Right atrium auricular region (tissue), 2 donors: ENCODE data around the gene DTX1. TPM values are rescaled to one million over a fixed set of nuclear protein-coding genes. Genes with fewer than 3 reads are reported as not detected.
"Not testable (repeated sequence)": the region's sequence is repeated elsewhere in the genome, so short reads cannot be mapped to it uniquely, and the experiment has no call there.

Experiments used
- DNase-seq: peaks from one replicate; pipeline ENCODE4 v3.0.0-alpha.2; 2019; ENCODE audit warnings: low spot score
- H3K27ac ChIP-seq, 2 donors: fragments of 200-600 bp; sonication (generic); 1 replicate in 1 of 2; 2 replicates in 1 of 2; pipeline ENCODE4 v1.5.1; 2016 to 2019
- H3K27me3 ChIP-seq, 2 donors: fragments of 200-600 bp; sonication (generic); one replicate each; pipeline versions ENCODE4 v1.5.1 to v1.6.0; 2017 to 2019
- H3K36me3 ChIP-seq: fragments of 200-600 bp; sonication (generic); one replicate; pipeline ENCODE4 v1.5.1; 2016
- H3K4me1 ChIP-seq, 2 donors: fragments of 200-600 bp; sonication (generic); one replicate each; pipeline versions ENCODE4 v1.5.1 to v1.6.0; 2017 to 2019
- H3K4me3 ChIP-seq, 2 donors: fragments of 200-600 bp; sonication (generic); 1 replicate in 1 of 2; 2 replicates in 1 of 2; pipeline ENCODE4 v1.5.1; 2017 to 2019; ENCODE audit warnings: mild to moderate bottlenecking in 1 of 2, moderate library complexity in 1 of 2
- H3K9me3 ChIP-seq, 2 donors: fragments of 200-600 bp; sonication (generic); one replicate each; pipeline ENCODE4 v1.5.1; 2019
- CTCF ChIP-seq, 2 donors: fragments of 200-600 bp; sonication (generic); IDR thresholded peaks; one replicate each; pipeline ENCODE4 v1.5.1; 2019; ENCODE audit warnings: antibody characterized with exemption in 2 of 2
- total RNA-seq, 2 donors: library from RNA; depleted of rRNA; stranded (reverse); fragments of >200 nt; gene quantifications; one replicate each; pipeline ENCODE4 v1.1.0, GENCODE V29; 2016

Gene DTX1
- total RNA-seq, 2 donors from 2014 or later = 1.2 to 4.0 TPM

GRCh38 chr12:113136128-113136989 is 79.8 kb downstream of the DTX1 start:
- Histone ChIP-seq H3K36me3 (no peaks in the 10 kb centered on the region), H3K4me1 (peaks cover 0 to 11% of the 10 kb centered on the region in 2 donors), H3K27ac (no peak overlapping the region), H3K27me3 (no peaks in the 10 kb centered on the region), H3K9me3 (no peaks in the 10 kb centered on the region), H3K4me3 (no peak overlapping the region)
- no peak for DNase-seq
- TF ChIP-seq CTCF (IDR thresholded peaks at IDR 0.05) = no peak

- no peak for DNase-seq
- H3K27ac ChIP-seq = no peak overlapping the region
- no peaks in the 10 kb centered on the region for H3K9me3 ChIP-seq
- H3K36me3 ChIP-seq = no peaks in the 10 kb centered on the region
- no peaks in the 10 kb centered on the region for H3K27me3 ChIP-seq
- TF ChIP-seq CTCF (IDR thresholded peaks at IDR 0.05) = no peak
- no peak overlapping the region for H3K4me3 ChIP-seq
- H3K4me1 ChIP-seq = peaks cover 0 to 11% of the 10 kb centered on the region in 2 donors
These were observed 80.5 kb downstream of the DTX1 start for GRCh38 chr12:113136990-113137511.

- DNase-seq = no peak
- Histone ChIP-seq H3K27ac (no peak overlapping the region), H3K4me3 (no peak overlapping the region), H3K27me3 (no peaks in the 10 kb centered on the region), H3K36me3 (no peaks in the 10 kb centered on the region), H3K4me1 (peaks cover 0 to 11% of the 10 kb centered on the region in 2 donors), H3K9me3 (no peaks in the 10 kb centered on the region)
- no peak for TF ChIP-seq CTCF (IDR thresholded peaks at IDR 0.05)
These were observed 81.6 kb downstream of the DTX1 start for GRCh38 chr12:113137861-113138783.

GRCh38 chr12:113138826-113139225 is 82.3 kb downstream of the DTX1 start:
- no peaks in the 10 kb centered on the region for H3K27me3 ChIP-seq
- DNase-seq = no peak
- no peaks in the 10 kb centered on the region for H3K36me3 ChIP-seq
- H3K4me3 ChIP-seq = no peak overlapping the region
- TF ChIP-seq CTCF (IDR thresholded peaks at IDR 0.05) = no peak
- H3K27ac ChIP-seq = no peak overlapping the region
- peaks cover 0 to 11% of the 10 kb centered on the region in 2 donors for H3K4me1 ChIP-seq
- H3K9me3 ChIP-seq = no peaks in the 10 kb centered on the region

- no peak for TF ChIP-seq CTCF (IDR thresholded peaks at IDR 0.05)
- peaks cover 0 to 4% of the 10 kb centered on the region in 2 donors for H3K4me1 ChIP-seq
- no peak for DNase-seq
- H3K27me3 ChIP-seq = no peaks in the 10 kb centered on the region
- no peak overlapping the region for H3K27ac ChIP-seq
- H3K4me3 ChIP-seq = no peak overlapping the region
- H3K36me3 ChIP-seq = no peaks in the 10 kb centered on the region
- no peaks in the 10 kb centered on the region for H3K9me3 ChIP-seq
These were observed 84.2 kb downstream of the DTX1 start for GRCh38 chr12:113140706-113141105.

- not testable (repeated sequence) for H3K27ac ChIP-seq, H3K4me3 ChIP-seq, H3K36me3 ChIP-seq, DNase-seq, H3K27me3 ChIP-seq, H3K9me3 ChIP-seq, H3K4me1 ChIP-seq
These were observed 85.2 kb downstream of the DTX1 start for GRCh38 chr12:113141716-113142115.
